Activated CD8-positive, alpha-beta T cell treated with anti-CD3 and anti-CD28 coated beads, Interleukin-2, amount 10 ng/mL, durations not matched to agents 7 days and 5 days (primary cell): Measurements from ENCODE around the gene DNLZ. TPM values are rescaled to one million over a fixed set of nuclear protein-coding genes. Genes with fewer than 3 reads are reported as not detected.
A peak's percentile ranks its signal among the peaks of the same experiment; 100 is the strongest.

ENCODE experiments used
- ATAC-seq: fragments of 150-1000 bp; cut with Tn5 transposase; one replicate; pipeline ENCODE4 v1.10.0; 2021; ENCODE audit warnings: moderate library complexity
- CTCF ChIA-PET: fragments of 350-600 bp; sonication (Branson Sonifier 250); formaldehyde crosslinking; loops from one replicate; lab custom pipeline; 2021; ENCODE audit warnings: antibody characterized with exemption; lab: Charles Lee
- POLR2A ChIA-PET: fragments of 350-600 bp; sonication (Branson Sonifier 250); formaldehyde crosslinking; loops from one replicate; lab custom pipeline; 2021; ENCODE audit warnings: antibody characterized with exemption; lab: Charles Lee
- DNase-seq: peaks from one replicate; pipeline ENCODE4 v3.0.0-alpha.2; 2020
- H3K27ac Mint-ChIP-seq: one replicate; pipeline ENCODE4 v1.8.0; 2021; ENCODE audit warnings: mild to moderate bottlenecking, mixed read lengths
- H3K27me3 Mint-ChIP-seq: one replicate; pipeline ENCODE4 v1.8.0; 2021; ENCODE audit warnings: low read depth, mixed read lengths
- H3K36me3 Mint-ChIP-seq: one replicate; pipeline ENCODE4 v1.8.0; 2021; ENCODE audit warnings: low read depth, mixed read lengths
- H3K4me1 Mint-ChIP-seq: one replicate; pipeline ENCODE4 v1.8.0; 2021; ENCODE audit warnings: low read depth, mixed read lengths
- H3K4me3 Mint-ChIP-seq: one replicate; pipeline ENCODE4 v1.8.0; 2021; ENCODE audit warnings: mild to moderate bottlenecking, mixed read lengths
- H3K9me3 Mint-ChIP-seq: one replicate; pipeline ENCODE4 v1.8.0; 2022; ENCODE audit warnings: mixed read lengths; ENCODE audit not compliant: insufficient read depth
- total RNA-seq, 2 experiments: library from RNA; stranded (reverse); gene quantifications; one replicate each; pipeline ENCODE4 v1.2.3, GENCODE V29; 2021

DNLZ gene
- total RNA-seq, 2 experiments from 2014 or later: 20.4 to 21.6 TPM

DNA sequence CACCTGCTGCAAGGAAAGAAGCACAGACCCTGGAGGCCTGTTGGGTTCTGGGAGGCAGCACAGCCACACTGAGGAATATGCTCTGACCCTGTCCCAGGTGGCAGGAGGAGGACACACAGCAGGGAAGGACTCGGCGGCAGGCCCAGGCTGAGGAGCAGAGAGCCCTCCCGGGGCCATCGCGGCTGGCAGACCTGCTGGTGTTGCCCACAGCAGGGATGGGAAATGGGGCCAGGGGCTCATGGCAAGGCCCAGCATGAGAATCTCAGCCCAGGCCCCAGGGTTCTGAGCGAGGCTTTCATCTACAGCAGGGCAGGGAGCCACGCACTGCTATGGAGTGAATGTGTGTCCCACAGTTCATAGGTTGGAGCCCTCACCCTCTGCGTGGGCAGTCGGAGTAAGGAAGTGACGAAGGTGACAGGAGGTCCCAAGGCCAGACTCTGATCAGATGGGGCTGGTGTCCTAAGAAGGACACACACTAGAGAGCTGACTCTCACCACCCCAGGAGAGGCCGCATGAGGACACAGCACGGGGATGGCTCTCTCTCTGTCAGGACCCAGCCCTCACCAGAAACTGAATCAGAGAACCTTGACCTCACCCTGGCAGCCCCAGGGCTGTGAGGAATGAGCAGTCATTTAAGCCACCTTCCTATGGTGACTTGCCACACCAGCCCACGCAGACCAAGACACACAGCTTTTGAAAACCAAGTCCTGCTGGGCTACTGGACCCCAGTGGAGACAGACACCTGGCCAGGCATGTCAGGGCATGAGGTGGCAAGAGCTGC lies 46.5 kb downstream of the DNLZ start:
- no peak overlapping the region for H3K4me3 Mint-ChIP-seq
- H3K27ac Mint-ChIP-seq: no peak overlapping the region
- ATAC-seq: no peak
- ChIA-PET CTCF (no interaction called here), POLR2A (no interaction called here)
- peaks cover 6% of the 10 kb centered on the region for H3K4me1 Mint-ChIP-seq
- H3K9me3 Mint-ChIP-seq: peaks cover 19% of the 10 kb centered on the region
- H3K27me3 Mint-ChIP-seq: peaks cover 6% of the 10 kb centered on the region
- peaks cover 11% of the 10 kb centered on the region for H3K36me3 Mint-ChIP-seq
- DNase-seq: no peak

DNA sequence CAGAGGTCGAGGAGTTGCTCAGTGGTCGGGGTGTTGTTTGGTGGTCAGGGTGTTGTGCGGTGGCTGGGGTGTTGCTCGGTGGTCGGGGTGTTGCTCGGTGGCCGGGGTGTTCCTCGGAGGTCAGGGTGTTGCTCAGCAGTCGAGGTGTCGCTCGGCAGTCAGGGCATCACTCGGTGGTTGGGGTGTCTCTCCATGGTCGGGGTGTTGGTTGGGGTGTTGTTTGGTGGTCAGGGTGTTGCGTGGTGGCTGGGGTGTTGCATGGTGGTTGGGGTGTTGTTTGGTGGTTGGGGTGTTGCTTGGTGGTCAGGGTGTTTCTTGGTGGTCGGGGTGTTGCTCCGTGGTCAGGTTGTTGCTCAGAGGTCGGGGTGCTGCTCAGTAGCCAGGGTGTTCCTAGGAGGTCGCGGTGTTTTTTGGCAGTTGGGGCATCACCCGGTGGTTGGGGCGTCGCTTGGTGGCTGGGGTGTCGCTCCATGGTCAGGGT lies 47.2 kb downstream of the DNLZ start:
- peaks cover 11% of the 10 kb centered on the region for H3K36me3 Mint-ChIP-seq
- peak overlapping the region; percentile 61 for H3K27ac Mint-ChIP-seq
- ChIA-PET CTCF (no interaction called here), POLR2A (no interaction called here)
- H3K4me1 Mint-ChIP-seq: peaks cover 6% of the 10 kb centered on the region
- ATAC-seq: peak; percentile 18
- no peak overlapping the region for H3K4me3 Mint-ChIP-seq
- H3K27me3 Mint-ChIP-seq: peaks cover 5% of the 10 kb centered on the region
- peaks cover 19% of the 10 kb centered on the region for H3K9me3 Mint-ChIP-seq
- no peak for DNase-seq

DNA sequence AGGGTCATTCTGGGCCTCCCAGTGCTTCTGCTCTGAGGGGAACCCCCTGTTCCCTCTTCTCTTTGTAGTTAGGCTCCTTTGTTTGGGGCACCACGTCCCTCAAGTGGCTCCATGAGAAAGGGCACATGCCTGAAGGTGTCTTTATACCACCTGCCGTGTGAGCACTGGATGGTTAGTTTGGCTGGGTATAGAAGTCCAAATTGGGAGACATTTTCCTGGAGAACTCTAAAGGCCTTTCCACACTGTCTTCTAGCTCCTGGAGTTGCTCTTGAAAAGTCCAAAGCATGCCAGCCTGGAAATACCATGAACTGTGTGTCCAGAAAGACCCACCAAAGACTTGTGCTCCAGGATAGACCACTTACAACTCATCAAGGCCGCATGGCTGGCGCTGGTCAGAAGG lies 48.6 kb downstream of the DNLZ start:
- Mint-ChIP-seq H3K27ac (no peak overlapping the region), H3K4me3 (no peak overlapping the region)
- ATAC-seq: no peak

GRCh38 chr9:136314056-136314416 lies 49.5 kb downstream of the DNLZ start:
- peaks cover 11% of the 10 kb centered on the region for H3K36me3 Mint-ChIP-seq
- DNase-seq (no peak), ATAC-seq (no peak)
- peaks cover 6% of the 10 kb centered on the region for H3K4me1 Mint-ChIP-seq
- POLR2A ChIA-PET: no interaction called here
- no peak overlapping the region for H3K4me3 Mint-ChIP-seq
- CTCF ChIA-PET: interaction anchor here (1.3 to 2.1 kb wide), 2 partner anchors 49 to 126 kb away, joined by 3 to 8 read pairs; partner anchors contain the start of genes DNLZ and INPP5E
- H3K9me3 Mint-ChIP-seq: peaks cover 19% of the 10 kb centered on the region
- H3K27me3 Mint-ChIP-seq: no peaks in the 10 kb centered on the region
- no peak overlapping the region for H3K27ac Mint-ChIP-seq

More for the DNA sequence above, 48.6 kb downstream of the DNLZ start:
- Mint-ChIP-seq H3K4me1 (peaks cover 6% of the 10 kb centered on the region), H3K9me3 (peaks cover 19% of the 10 kb centered on the region), H3K36me3 (peaks cover 11% of the 10 kb centered on the region), H3K27me3 (no peaks in the 10 kb centered on the region)
- ChIA-PET CTCF (no interaction called here), POLR2A (no interaction called here)
- no peak for DNase-seq

DNA sequence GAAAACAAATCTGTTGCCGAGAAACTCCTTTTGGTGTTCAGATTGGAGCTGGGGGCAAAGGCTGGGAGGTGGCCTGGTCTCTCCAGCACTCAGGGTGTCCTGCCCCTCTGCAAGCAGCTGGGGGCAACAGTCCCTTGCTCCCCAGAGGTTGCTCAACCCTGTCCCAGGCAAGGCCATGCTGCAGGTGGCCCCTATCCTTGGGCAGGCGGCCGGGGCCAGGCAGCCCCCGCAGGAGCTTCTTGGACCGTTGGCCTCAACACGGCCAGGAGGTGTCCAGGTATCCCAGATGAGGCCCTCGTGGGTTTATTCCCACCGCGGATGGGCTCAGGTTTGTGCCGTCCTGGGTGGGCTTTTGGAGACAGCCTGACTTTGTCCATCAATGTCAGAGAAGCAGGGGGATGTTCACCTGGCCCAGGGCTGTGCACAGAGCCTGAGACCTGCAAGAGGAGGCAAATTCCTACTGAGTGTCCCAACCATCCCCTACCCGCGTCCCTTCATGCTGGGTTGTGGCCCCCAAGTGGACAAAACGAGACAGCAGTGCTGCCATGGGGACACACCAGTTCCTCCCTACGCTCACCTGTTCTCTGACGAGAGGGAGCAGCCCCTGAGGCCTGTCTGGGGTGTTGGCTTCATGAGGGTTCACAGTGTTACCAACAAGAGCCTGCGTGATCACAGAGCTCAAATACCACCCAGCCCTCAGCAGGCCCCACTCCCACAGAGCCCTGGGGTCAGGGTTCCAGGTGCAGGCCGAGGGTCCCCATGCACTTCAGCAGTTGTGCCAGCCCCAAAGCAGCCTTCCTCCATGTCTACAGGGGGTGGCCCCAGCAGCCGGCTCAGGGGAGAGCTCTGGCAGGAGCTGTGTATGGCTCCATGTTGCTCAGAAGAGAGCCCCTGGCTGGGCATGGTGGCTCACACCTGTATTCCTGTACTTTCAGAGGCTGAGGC lies 50.2 kb downstream of the DNLZ start:
- DNase-seq: no peak
- Mint-ChIP-seq H3K9me3 (peaks cover 19% of the 10 kb centered on the region), H3K27ac (no peak overlapping the region), H3K27me3 (no peaks in the 10 kb centered on the region), H3K4me1 (peaks cover 6% of the 10 kb centered on the region), H3K36me3 (peaks cover 11% of the 10 kb centered on the region), H3K4me3 (no peak overlapping the region)
- CTCF ChIA-PET: interaction anchor here (0.6 to 2.1 kb wide), 10 partner anchors 10 to 174 kb away, joined by 3 to 8 read pairs (median 3); partner anchors contain the start of genes DNLZ and INPP5E
- POLR2A ChIA-PET: interaction anchor here (0.5 kb wide), 1 partner anchor 98 kb away, joined by 3 read pairs; no protein-coding TSS in a partner anchor
- ATAC-seq: no peak

DNA sequence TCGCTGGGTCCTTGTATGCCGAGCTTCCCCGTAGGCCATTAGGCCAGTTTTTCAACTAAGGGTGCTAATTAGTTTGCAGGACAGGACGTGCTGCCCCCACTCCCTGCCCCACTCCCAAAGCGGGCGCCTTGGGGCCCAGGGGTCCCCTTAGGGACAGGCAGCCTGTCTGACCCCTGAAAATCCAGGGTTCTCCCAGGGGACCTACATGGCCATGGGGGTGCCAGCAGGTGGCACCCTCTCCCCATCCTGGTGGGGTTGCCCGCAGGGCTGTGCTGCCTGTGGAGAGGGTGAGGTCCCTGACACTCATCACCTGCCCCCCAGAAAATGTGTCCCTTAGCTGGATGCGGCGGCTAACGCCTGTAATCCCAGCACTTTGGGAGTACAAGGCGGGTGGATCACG lies 51.1 kb downstream of the DNLZ start:
- POLR2A ChIA-PET: no interaction called here
- no peak overlapping the region for H3K4me3 Mint-ChIP-seq
- no peak overlapping the region for H3K27ac Mint-ChIP-seq
- CTCF ChIA-PET: interaction anchor here (0.6 to 2.1 kb wide), 9 partner anchors 11 to 175 kb away, joined by 3 to 8 read pairs (median 3); partner anchors contain the start of gene DNLZ
- H3K36me3 Mint-ChIP-seq: peaks cover 11% of the 10 kb centered on the region
- peaks cover 19% of the 10 kb centered on the region for H3K9me3 Mint-ChIP-seq
- ATAC-seq (peak; percentile 78), DNase-seq (peak; percentile 58)
- no peaks in the 10 kb centered on the region for H3K27me3 Mint-ChIP-seq
- peaks cover 6% of the 10 kb centered on the region for H3K4me1 Mint-ChIP-seq

DNA sequence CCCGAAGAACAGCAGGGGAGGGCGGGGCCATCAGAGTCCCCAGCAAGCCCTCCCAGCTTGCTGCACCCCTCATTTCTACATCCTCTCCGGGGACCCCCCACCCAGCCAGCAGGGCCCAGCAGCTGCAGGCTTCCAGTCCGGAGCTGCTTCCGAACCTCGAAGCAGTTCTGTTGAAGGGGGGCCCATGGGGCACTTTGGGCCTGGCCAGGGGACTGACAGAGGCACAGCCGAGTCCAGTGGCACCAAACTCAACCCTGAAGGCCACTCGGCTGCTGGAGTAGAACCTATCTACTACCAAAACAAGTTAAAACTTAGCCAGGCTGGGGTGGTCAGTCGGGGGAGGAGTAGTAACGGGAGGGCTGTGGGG lies 51.6 kb downstream of the DNLZ start:
- Mint-ChIP-seq H3K36me3 (peaks cover 11% of the 10 kb centered on the region), H3K27me3 (no peaks in the 10 kb centered on the region), H3K4me1 (peaks cover 6% of the 10 kb centered on the region), H3K27ac (no peak overlapping the region), H3K4me3 (no peak overlapping the region), H3K9me3 (peaks cover 19% of the 10 kb centered on the region)
- ATAC-seq (no peak), DNase-seq (no peak)
- ChIA-PET POLR2A (no interaction called here), CTCF (interaction anchor here (1.6 to 2.1 kb wide), 2 partner anchors 51 to 89 kb away, joined by 6 to 8 read pairs; partner anchors contain the start of gene DNLZ)

GRCh38 chr9:136311051-136312008 lies 52.2 kb downstream of the DNLZ start:
- DNase-seq (peak; percentile 38), ATAC-seq (peak; percentile 35)
- no peak overlapping the region for H3K27ac Mint-ChIP-seq
- ChIA-PET POLR2A (no interaction called here), CTCF (interaction anchor here (1.6 kb wide), 1 partner anchor 90 kb away, joined by 6 read pairs; no protein-coding TSS in a partner anchor)
- peaks cover 9% of the 10 kb centered on the region for H3K36me3 Mint-ChIP-seq
- H3K4me3 Mint-ChIP-seq: no peak overlapping the region
- peaks cover 8% of the 10 kb centered on the region for H3K4me1 Mint-ChIP-seq
- H3K9me3 Mint-ChIP-seq: peaks cover 18% of the 10 kb centered on the region
- peaks cover 2% of the 10 kb centered on the region for H3K27me3 Mint-ChIP-seq

GRCh38 chr9:136310273-136311030 lies 53.1 kb downstream of the DNLZ start:
- no peak overlapping the region for H3K27ac Mint-ChIP-seq
- peaks cover 5% of the 10 kb centered on the region for H3K4me1 Mint-ChIP-seq
- ChIA-PET POLR2A (no interaction called here), CTCF (no interaction called here)
- peaks cover 10% of the 10 kb centered on the region for H3K9me3 Mint-ChIP-seq
- DNase-seq: no peak
- H3K4me3 Mint-ChIP-seq: no peak overlapping the region
- H3K27me3 Mint-ChIP-seq: peaks cover 5% of the 10 kb centered on the region
- ATAC-seq: no peak
- H3K36me3 Mint-ChIP-seq: peaks cover 6% of the 10 kb centered on the region

- ChIA-PET POLR2A (no interaction called here), CTCF (no interaction called here)
- no peak for DNase-seq
- no peak for ATAC-seq
- Mint-ChIP-seq H3K9me3 (peaks cover 5% of the 10 kb centered on the region), H3K36me3 (peaks cover 2% of the 10 kb centered on the region), H3K4me1 (peaks cover 5% of the 10 kb centered on the region), H3K27me3 (peaks cover 5% of the 10 kb centered on the region), H3K4me3 (no peak overlapping the region), H3K27ac (no peak overlapping the region)
Observed at GRCh38 chr9:136309806-136310220, 53.7 kb downstream of the DNLZ start.
